Nephron progenitor cell (in vitro differentiated cells): ENCODE data around the gene ADAMTS16.

Experiments used
- DNase-seq: peaks from one replicate; pipeline ENCODE4 v3.0.0; 2021
- H3K27ac Mint-ChIP-seq: 2 replicates; pipeline ENCODE4 v1.8.0; 2021; ENCODE audit warnings: mild to moderate bottlenecking, moderate library complexity, mixed read lengths
- H3K27me3 Mint-ChIP-seq: 2 replicates; pipeline ENCODE4 v1.8.0; 2021; ENCODE audit warnings: mild to moderate bottlenecking, low read depth, mixed read lengths; ENCODE audit not compliant: poor library complexity
- H3K36me3 Mint-ChIP-seq: 2 replicates; pipeline ENCODE4 v1.8.0; 2021; ENCODE audit warnings: low read depth, mixed read lengths
- H3K4me1 Mint-ChIP-seq: 2 replicates; pipeline ENCODE4 v1.8.0; 2021; ENCODE audit warnings: mixed read lengths
- H3K4me3 Mint-ChIP-seq: 2 replicates; pipeline ENCODE4 v1.8.0; 2021; ENCODE audit warnings: mild to moderate bottlenecking, moderate library complexity, mixed read lengths
- H3K9me3 Mint-ChIP-seq: 2 replicates; pipeline ENCODE4 v1.8.0; 2021; ENCODE audit warnings: mild to moderate bottlenecking, moderate library complexity, mixed read lengths
- CTCF ChIP-seq: fragments of 200-600 bp; sonication (generic); IDR thresholded peaks from 2 replicates; pipeline ENCODE4 v1.5.0; 2021; ENCODE audit warnings: antibody characterized with exemption

ADAMTS16 gene

GRCh38 chr5:5139777-5140478 is at the start of gene ADAMTS16:
Gene ADAMTS16, plus strand, starts transcription at chr5:5140330. Its CDS starts 138 bp downstream, at chr5:5140468.
- Mint-ChIP-seq H3K9me3 (peaks cover 13% of the 10 kb centered on the region), H3K4me1 (peaks cover 29% of the 10 kb centered on the region), H3K4me3 (peak within 1 kb of the TSS; percentile 79), H3K27me3 (peaks cover 40% of the 10 kb centered on the region), H3K27ac (no peak within 1 kb of the TSS), H3K36me3 (no peaks in the 10 kb centered on the region)
- TF ChIP-seq CTCF = no peak
- peak; percentile 72 for DNase-seq

GRCh38 chr5:5092149-5092548 is 48.0 kb upstream of the ADAMTS16 start:
- H3K36me3 Mint-ChIP-seq = no peaks in the 10 kb centered on the region
- no peak for DNase-seq
- no peak overlapping the region for H3K27ac Mint-ChIP-seq
- no peak for TF ChIP-seq CTCF
- peaks cover 4% of the 10 kb centered on the region for H3K9me3 Mint-ChIP-seq
- no peaks in the 10 kb centered on the region for H3K4me1 Mint-ChIP-seq
- H3K27me3 Mint-ChIP-seq = peaks cover 21% of the 10 kb centered on the region
- H3K4me3 Mint-ChIP-seq = no peak overlapping the region

- Mint-ChIP-seq H3K27ac (no peak overlapping the region), H3K27me3 (peaks cover 6% of the 10 kb centered on the region), H3K4me1 (no peaks in the 10 kb centered on the region), H3K9me3 (peaks cover 22% of the 10 kb centered on the region), H3K36me3 (no peaks in the 10 kb centered on the region), H3K4me3 (no peak overlapping the region)
- TF ChIP-seq CTCF = no peak
- DNase-seq = no peak
Observed at GRCh38 chr5:5100635-5101034, 39.5 kb upstream of the ADAMTS16 start.

- peaks cover 22% of the 10 kb centered on the region for H3K9me3 Mint-ChIP-seq
- no peak overlapping the region for H3K27ac Mint-ChIP-seq
- H3K36me3 Mint-ChIP-seq = no peaks in the 10 kb centered on the region
- no peak overlapping the region for H3K4me3 Mint-ChIP-seq
- no peak for DNase-seq
- peaks cover 5% of the 10 kb centered on the region for H3K27me3 Mint-ChIP-seq
- H3K4me1 Mint-ChIP-seq = no peaks in the 10 kb centered on the region
- no peak for TF ChIP-seq CTCF
Observed at GRCh38 chr5:5101676-5102075, 38.5 kb upstream of the ADAMTS16 start.

- Mint-ChIP-seq H3K27ac (no peak overlapping the region), H3K4me3 (no peak overlapping the region), H3K9me3 (peaks cover 22% of the 10 kb centered on the region), H3K4me1 (no peaks in the 10 kb centered on the region), H3K36me3 (no peaks in the 10 kb centered on the region), H3K27me3 (peaks cover 5% of the 10 kb centered on the region)
- no peak for TF ChIP-seq CTCF
- DNase-seq = no peak
Observed at GRCh38 chr5:5103245-5103644, 36.9 kb upstream of the ADAMTS16 start.

- Mint-ChIP-seq H3K27ac (no peak overlapping the region), H3K36me3 (no peaks in the 10 kb centered on the region), H3K27me3 (no peaks in the 10 kb centered on the region), H3K9me3 (peaks cover 15% of the 10 kb centered on the region), H3K4me3 (no peak overlapping the region), H3K4me1 (no peaks in the 10 kb centered on the region)
- DNase-seq = no peak
- no peak for TF ChIP-seq CTCF
Observed at GRCh38 chr5:5104550-5104949, 35.6 kb upstream of the ADAMTS16 start.
